GM12872 (cell line): ENCODE results near the gene USP27X.

Source experiments
- CTCF ChIP-seq: IDR thresholded peaks from 3 replicates; pipeline ENCODE4 v1.5.1; 2011; ENCODE audit warnings: low read depth, mild to moderate bottlenecking, low read length, moderate library complexity; ENCODE audit not compliant: insufficient read depth

USP27X gene

GRCh38 chrX:49884290-49884862 is 5.1 kb downstream of the USP27X start:
- TF ChIP-seq CTCF, result peak; percentile 87

- no peak for TF ChIP-seq CTCF
Measured at GRCh38 chrX:49892542-49892941, 13.3 kb downstream of the USP27X start.

DNA sequence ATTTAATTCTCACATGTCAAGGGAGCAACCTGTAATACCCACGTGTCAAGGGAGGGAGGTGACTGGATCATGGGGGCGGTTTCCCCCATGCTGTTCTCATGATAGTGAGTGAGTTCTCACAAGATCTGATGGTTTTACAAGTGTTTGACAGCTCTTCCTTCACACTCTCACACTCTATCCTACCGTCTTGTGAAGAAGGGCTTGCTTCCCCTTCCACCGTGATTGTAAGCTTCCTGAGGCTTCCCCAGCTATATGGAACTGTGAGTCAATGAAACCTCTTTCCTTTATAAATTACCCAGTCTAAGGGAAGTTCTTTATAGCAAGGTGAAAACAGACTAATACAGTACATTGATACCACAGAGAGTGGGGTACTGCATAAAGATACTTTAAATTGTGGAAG is 17.7 kb downstream of the USP27X start:
- no peak for TF ChIP-seq CTCF

DNA sequence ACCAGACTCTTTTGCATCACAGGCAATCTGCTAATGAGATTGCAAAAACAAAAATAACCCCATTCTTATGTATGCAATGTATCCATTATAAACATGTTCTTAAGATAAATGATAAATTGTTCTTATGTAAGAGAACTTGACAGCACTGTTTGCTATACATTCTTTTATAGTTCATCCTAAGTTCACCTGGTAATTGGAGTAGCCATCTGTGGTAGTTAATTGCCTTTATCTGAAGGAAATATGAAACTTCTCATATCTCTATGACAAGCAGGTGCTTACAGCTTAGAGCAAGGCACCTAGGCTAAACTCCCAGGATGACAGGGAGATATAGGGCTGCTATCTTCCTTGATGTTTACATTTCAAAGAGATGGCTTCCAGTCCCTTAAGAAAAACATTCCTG is 21.8 kb downstream of the USP27X start:
- TF ChIP-seq CTCF, result no peak

DNA sequence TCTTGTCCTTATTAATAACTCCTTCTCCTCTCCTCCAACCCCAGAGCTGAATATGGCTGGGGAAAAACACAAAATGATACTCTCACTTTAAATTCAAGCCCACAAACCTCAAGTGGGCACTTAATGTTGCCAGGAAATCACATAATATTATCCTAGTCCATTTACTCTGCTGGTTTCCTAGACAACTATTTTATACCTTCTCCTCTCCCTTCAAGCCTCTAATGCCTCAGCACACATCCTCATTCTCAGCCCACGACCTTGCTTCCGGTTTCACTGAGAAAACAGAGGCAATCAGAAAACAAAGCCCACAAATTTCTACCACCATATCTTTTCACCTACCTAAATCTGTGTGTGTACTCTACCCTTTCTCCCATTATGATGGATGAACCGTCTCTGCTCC is 31.1 kb downstream of the USP27X start:
- TF ChIP-seq CTCF, result no peak

GRCh38 chrX:49912086-49912485 is 32.8 kb downstream of the USP27X start:
- TF ChIP-seq CTCF, result no peak

DNA sequence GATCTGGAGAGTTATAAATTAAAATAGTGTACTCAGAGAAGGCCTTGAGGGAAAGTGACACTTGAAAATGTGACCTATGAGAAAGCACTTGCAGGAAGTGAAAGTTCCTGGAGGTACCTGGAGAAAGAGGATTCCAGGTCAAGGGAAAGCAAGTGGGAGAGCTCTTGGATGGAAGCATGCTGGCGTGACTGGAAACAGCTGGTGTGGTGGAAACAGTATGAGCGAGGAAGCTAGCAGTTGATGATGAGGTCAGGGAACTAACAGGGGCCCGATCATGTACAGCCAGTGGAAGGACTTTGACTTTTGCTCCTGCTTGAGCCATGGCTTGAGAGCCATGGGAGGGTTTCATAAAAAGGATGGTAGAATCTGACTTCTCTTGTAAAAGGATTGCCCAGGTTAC is 33.6 kb downstream of the USP27X start:
- TF ChIP-seq CTCF, result no peak
